Measurements from ENCODE around the gene CEP89. TPM values are rescaled to one million over a fixed set of nuclear protein-coding genes. Genes with fewer than 3 reads are reported as not detected.

CEP89 gene
- total RNA-seq, 1 experiment from 2014 or later: 27.6 TPM

DNA sequence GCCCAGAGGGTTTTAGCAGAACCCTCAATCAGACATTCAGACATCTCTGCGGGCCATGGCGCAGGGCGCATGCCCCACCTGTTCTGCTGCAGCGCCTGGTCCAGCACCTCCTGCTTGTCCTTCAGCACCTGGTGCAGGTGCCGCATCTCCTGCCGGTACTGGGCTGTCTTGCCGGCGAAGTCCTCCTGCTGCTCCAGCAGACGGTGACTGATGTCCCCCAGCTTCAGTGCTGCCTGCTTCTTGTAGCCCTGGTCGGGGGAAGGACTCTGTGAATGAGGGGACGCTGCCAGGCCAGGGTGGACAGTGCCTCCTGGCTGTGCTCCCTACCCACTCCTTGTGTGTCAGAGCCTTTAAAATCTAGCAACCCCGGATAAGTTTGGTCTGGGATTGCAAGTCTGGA, 90.0 kb downstream of the CEP89 start:
- DNase-seq (ENCODE audit: low read depth, low spot score): no peak
- Histone ChIP-seq H3K9ac (ENCODE audit: low read length) (no peak overlapping the region), H3K9me3 (ENCODE audit: control insufficient read depth in 1 of 2, insufficient read depth in 1 of 2, low read depth in 1 of 2, low read length in 2 of 2) (no peaks in the 10 kb centered on the region), H3K4me2 (ENCODE audit: low read length) (no peak overlapping the region), H3K27me3 (ENCODE audit: insufficient read depth, low read length) (no peaks in the 10 kb centered on the region), H3K4me3 (replicated peaks in 1 of 2; ENCODE audit: low read depth in 1 of 2, low read length in 2 of 2) (no peak overlapping the region), H3K4me1 (ENCODE audit: control insufficient read depth in 1 of 2, insufficient read depth in 2 of 2, low read length in 2 of 2) (no peaks in the 10 kb centered on the region), H3K9me2 (ENCODE audit: insufficient read depth) (no peaks in the 10 kb centered on the region), H3K36me3 (ENCODE audit: control insufficient read depth in 1 of 2, insufficient read depth in 2 of 2, low read length in 2 of 2) (no peaks in the 10 kb centered on the region), H2AFZ (ENCODE audit: low read depth, low read length, poor library complexity, severe bottlenecking) (no peak overlapping the region), H3K27ac (ENCODE audit: low read depth, low read length) (no peak overlapping the region), H3K79me2 (ENCODE audit: insufficient read depth, low read length) (no peaks in the 10 kb centered on the region), H4K20me1 (ENCODE audit: insufficient read depth) (no peaks in the 10 kb centered on the region)
- POLR2A ChIA-PET: no interaction called here
- RAD21 ChIA-PET (ENCODE audit: low non-redundant PET in 1 of 2, low total read pairs in 2 of 2, uncharacterized antibody in 2 of 2, unreplicated experiment in 2 of 2): interaction anchor here in 1 of 2 experiments (0.7 kb wide), 1 partner anchor 133 kb away, joined by 3 read pairs; no protein-coding TSS in a partner anchor
- no TSS peak for BruUV-seq (replicated peaks)
- intact Hi-C loops (cut with micrococcal nuclease): no loop called here
- CTCF ChIA-PET: no interaction called here
- TF ChIP-seq ZFX (IDR thresholded peaks at IDR 0.05) (no peak), YY1 (IDR thresholded peaks at IDR 0.05; ENCODE audit: extremely low read depth, insufficient replicate concordance, low read depth, low read length) (no peak), EZH2 (IDR thresholded peaks at IDR 0.05) (no peak), SP1 (IDR thresholded peaks at IDR 0.05; ENCODE audit: low read depth) (no peak), RAD21 (IDR thresholded peaks at IDR 0.05; ENCODE audit: low read depth) (no peak), SRF (IDR thresholded peaks at IDR 0.05; ENCODE audit: low read depth) (no peak), JUND (IDR thresholded peaks at IDR 0.05) (no peak), SIN3A (IDR thresholded peaks at IDR 0.05; ENCODE audit: low read depth) (no peak), POLR2A (IDR thresholded peaks at IDR 0.05; ENCODE audit: borderline replicate concordance, extremely low read depth, insufficient read depth, insufficient read length) (no peak), POLR2AphosphoS5 (IDR thresholded peaks at IDR 0.05; ENCODE audit: low read depth, low read length) (no peak), EGR1 (IDR thresholded peaks at IDR 0.05; ENCODE audit: low read depth) (no peak), ZBTB33 (IDR thresholded peaks at IDR 0.05; ENCODE audit: extremely low read depth, insufficient replicate concordance, low read length) (no peak), ZNF274 (IDR thresholded peaks at IDR 0.05; ENCODE audit: low read depth, low read length) (no peak), CBX3 (IDR thresholded peaks at IDR 0.05; ENCODE audit: low read depth) (no peak)
- TF ChIP-seq, protein P1, sequence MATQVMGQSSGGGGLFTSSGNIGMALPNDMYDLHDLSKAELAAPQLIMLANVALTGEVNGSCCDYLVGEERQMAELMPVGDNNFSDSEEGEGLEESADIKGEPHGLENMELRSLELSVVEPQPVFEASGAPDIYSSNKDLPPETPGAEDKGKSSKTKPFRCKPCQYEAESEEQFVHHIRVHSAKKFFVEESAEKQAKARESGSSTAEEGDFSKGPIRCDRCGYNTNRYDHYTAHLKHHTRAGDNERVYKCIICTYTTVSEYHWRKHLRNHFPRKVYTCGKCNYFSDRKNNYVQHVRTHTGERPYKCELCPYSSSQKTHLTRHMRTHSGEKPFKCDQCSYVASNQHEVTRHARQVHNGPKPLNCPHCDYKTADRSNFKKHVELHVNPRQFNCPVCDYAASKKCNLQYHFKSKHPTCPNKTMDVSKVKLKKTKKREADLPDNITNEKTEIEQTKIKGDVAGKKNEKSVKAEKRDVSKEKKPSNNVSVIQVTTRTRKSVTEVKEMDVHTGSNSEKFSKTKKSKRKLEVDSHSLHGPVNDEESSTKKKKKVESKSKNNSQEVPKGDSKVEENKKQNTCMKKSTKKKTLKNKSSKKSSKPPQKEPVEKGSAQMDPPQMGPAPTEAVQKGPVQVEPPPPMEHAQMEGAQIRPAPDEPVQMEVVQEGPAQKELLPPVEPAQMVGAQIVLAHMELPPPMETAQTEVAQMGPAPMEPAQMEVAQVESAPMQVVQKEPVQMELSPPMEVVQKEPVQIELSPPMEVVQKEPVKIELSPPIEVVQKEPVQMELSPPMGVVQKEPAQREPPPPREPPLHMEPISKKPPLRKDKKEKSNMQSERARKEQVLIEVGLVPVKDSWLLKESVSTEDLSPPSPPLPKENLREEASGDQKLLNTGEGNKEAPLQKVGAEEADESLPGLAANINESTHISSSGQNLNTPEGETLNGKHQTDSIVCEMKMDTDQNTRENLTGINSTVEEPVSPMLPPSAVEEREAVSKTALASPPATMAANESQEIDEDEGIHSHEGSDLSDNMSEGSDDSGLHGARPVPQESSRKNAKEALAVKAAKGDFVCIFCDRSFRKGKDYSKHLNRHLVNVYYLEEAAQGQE (IDR thresholded peaks at IDR 0.05; ENCODE audit: low read depth): no peak
- no peak for ATAC-seq

All from HCT116 (cell line).